GM10847 (cell line): ENCODE data around the gene PITPNM3.

Experiments used
- POLR2A ChIP-seq: IDR thresholded peaks from 2 replicates; pipeline ENCODE4 v1.6.1; 2011; ENCODE audit not compliant: insufficient read length; ENCODE audit errors: extremely low read depth

The PITPNM3 gene

DNA sequence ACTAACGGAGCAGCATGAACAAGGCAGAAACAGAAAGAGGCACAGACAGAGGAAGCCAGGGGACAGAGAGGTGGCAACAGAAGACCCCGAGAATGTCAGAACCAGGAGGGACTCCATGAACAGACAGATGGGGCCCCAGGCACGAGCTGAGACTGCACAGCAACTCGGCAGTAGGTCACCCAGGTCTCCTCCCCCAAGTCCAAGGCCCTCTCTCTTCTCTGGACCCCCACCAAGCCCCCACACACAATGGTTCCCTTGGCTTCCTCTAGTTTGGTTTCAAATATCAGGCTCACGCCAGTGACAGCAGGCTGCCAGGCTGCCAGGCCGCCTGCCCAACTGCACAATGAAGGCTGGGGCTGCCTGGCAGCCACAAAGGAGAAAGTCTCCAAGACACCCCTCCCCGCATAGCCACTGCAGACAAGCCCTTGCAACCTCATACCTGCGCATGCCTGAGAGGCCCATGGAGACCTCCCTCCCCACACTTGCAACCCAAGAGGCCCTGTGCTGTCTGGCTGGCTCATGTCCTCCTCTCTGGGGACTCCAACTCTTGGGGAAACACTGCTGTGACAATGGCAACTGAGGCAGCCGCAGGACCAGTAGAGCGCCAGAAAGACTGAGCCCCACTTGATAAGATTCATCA lies 57.3 kb downstream of the PITPNM3 start:
- TF ChIP-seq POLR2A: no peak

DNA sequence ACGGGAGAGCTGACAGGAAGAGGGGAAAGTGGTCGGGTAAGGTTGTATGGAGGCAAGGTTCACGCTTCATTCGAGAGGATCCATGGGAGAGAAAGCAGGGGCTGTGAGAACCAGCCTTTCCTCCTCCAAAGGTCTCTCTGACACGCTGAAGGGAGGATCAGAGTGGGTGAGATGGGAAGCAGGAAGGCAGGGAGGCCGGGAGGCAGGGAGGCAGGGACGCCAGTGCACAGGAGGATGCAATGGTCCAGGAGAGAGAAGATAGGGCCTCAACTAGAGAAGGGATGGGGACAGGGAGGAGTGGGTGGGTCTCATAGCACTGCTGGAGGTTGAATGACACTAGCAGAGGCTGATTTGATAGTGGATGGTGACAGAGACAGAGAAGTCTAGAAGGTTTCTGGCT lies 58.0 kb downstream of the PITPNM3 start:
- TF ChIP-seq POLR2A: no peak

DNA sequence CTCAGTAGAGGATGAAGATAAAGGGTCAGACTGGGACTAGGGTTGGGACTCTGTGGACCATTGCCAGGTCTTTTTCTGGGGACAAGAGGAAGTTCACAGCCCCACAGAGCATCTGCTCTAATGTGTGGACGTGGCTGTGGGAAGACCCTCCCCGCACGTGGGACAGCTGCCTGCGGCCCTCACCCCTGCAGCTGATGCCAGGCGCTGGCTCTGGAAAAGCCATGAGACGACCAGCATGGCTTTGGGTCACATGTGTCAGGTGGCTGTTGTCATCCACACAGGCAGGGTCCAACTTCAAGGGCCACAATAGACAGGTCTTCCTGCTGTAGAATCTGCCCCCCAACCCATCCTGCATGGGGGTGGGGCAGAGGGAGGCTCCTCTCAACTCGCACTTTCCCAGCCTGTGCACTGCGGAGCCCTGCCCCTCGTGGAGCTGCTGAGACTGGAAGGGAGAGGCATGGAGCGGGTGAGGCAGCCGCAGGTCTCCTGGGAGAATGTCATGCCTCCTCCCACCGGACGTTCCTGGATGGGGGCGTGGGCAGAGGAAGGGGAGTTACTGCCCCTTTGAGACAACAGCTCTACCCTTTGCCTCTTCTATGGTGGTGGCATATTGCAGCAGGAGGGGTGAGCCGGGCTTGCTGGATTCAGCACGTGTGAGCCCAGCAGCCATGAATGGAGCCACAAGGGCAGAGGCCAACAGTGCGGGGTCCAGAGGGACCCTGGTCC lies 58.7 kb downstream of the PITPNM3 start:
- TF ChIP-seq POLR2A: no peak

DNA sequence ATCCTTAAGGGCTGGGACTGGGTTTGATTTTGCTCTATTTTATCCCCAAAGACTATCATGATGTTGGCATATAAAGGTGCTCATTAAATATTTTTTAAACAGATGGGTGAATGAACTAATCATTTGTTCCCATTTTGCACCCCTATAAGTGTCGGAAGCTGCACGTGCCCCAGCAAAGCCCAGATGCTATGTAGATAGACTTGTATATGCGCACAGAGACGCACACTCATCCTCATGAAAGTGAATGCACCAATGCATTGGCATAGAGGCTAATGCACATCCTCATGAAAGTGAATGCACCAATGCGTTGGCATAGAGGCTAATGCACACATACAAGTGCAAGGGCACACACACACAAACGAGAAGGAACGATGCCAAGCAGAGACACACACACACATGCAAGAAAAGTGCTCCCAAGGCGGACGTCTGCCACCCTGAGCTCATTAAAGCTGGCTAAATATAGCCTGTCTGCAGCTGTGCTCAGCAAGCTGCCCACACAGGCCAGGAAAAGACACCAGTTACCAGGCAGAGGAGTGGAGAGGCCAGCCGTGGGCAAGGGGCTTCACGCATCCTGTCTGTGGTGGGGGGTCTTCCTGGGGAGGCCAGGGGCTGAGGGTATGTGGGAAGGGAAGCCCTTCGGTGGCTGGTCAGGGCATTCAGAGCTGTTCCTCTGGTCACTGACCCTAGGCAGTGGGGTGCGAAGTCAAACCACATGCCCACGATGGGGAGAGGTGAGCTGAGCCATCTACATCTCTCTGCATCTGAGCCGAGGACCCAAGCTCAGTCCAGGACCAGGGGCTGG lies 59.5 kb downstream of the PITPNM3 start:
- TF ChIP-seq POLR2A: no peak

DNA sequence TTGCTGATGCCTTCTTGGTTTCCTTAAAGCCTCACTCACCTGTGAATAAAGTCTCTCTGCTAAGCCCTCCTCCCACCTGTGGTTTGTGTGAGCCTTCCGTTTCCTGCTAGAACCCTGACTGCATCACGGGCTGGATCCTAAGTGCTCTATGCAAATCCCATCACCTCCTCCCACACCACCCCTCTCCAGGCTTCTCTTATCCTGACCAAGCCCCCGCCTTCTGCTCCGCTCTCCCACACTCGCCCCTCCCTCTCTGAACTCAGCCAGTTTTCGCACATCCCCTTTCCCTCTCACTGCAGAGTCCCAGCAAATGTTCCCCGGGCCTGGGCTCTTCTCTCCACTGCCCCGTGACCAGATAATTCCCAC lies 60.3 kb downstream of the PITPNM3 start:
- TF ChIP-seq POLR2A: no peak

DNA sequence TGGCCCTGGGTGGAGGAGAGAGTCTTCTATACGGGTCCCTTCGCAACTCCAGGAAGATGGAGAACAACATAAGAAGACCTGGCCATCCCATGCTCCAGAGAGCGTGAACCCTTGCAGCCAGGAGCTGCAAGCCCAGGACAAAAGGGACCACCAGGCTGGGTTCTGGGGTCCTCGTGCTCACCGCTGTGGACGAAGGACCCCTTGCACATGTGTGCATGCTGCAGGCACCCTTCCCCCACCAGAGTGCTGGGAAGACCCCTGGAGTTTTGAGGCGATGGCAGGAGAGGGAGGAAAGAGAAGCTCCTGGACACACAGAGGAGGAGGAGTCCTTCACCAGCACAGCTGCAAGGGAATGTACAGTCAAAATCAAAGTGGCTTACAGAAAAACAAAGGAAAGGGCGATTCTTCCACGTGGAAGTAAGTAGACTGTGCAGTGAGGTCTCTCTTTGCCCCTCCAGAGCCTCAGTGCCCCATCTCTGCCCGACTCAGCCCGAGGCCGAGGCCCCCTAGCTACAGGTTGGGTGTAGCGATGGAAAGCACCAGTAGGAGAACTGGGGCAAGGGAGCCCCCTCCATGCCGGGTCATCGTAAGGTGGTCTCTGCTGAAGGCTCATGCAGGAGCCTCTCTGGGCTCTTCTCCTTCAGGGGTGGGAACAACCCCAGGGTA lies 60.8 kb downstream of the PITPNM3 start:
- TF ChIP-seq POLR2A: no peak

DNA sequence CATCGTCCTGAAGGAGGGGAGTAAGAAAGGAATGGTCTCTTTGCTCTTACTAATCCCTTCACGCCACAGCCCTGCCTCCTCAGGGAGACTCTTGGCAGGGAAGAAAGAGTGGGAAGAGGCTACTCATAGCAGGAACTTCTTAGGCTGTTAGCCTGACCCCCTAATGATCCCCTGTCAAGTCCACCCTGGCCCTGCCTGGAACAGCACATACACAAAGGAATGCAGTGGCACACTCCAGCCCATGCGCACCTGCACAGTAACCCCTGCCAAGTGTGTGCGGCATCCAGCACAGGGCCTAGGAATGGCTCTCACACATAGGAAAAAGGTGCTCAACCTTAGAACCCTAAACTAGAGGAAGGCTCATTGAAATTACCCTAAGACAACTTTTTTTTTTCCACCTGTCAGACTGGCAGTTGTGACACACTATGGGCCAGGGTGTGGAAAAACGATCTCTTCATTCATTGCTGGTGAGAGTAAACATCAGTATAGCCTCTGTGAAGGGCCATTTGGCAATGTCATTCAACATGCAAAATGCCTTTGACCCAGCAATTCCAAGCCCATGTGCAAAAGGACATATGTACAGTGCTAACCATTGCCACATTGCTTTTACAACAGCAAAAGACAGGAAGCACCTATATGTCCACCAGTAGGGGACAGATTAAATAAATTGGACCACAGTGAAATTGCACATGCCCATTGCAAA lies 62.0 kb downstream of the PITPNM3 start:
- TF ChIP-seq POLR2A: no peak

DNA sequence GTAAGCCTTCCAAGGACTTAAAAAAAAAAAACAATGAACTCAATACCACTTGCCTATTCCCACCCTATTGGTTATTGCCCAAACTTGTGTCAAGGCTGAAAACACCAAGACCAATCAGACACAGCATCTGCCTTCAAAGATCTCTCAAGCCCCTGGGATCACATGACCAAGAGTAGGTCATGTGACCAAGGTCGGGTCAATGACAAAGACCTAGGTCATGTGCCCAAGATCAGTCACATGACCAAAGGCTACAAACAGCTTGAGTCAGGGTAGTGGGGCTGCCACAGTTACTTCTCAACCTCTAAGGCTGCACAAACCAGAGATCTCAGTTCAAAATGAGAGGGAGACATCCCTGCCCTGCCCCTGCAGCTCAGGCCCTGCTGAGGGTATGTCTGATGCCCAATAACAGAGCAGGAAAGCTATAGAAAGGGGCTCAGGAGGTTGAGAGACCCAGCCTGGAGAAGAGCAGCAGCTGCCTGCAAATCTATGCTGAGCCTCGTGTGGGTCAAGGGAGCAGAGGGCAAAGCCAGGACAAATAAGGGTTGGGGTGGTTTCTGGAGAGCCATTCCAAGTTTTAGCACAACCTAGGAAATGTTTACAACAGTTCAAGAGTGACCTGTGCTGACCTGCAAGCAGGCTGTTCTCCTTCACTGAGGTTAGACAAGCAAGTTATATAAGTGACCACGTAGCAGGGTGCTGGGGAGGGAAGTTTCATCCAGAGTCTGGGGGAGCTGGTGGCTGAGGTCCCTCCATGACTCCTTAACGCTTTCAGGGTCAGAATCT lies 63.3 kb downstream of the PITPNM3 start:
- no peak for TF ChIP-seq POLR2A

DNA sequence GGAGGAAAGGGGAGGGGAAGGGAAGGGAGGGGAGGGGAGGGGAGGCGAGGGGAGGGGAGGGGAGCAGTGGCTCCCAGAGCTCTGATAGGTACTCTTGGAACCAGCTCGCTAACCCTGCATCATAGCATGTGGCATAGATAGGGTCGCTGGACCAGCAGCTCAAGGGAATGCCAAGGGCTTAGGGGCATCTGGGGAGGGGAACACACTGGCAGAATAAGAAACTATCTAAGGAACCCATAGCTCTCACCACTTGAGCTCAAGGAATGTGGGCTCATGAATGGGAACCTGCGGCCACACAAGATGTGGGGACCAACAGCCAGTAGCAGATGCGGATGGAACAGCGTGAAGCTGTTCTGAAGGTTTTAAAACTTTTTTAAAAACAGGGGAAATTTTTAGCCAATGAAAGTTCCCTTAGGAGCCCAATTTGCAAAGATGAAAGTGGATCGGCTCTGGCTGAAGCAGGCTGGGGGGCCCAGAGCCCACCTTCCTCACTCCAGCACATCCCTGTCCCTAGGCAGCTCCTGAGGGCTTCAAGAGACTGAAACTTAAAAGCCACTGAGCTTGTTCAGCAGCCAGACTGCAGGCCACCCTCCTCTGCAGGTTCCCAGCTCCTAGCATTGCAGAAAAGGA lies 65.2 kb downstream of the PITPNM3 start:
- no peak for TF ChIP-seq POLR2A

DNA sequence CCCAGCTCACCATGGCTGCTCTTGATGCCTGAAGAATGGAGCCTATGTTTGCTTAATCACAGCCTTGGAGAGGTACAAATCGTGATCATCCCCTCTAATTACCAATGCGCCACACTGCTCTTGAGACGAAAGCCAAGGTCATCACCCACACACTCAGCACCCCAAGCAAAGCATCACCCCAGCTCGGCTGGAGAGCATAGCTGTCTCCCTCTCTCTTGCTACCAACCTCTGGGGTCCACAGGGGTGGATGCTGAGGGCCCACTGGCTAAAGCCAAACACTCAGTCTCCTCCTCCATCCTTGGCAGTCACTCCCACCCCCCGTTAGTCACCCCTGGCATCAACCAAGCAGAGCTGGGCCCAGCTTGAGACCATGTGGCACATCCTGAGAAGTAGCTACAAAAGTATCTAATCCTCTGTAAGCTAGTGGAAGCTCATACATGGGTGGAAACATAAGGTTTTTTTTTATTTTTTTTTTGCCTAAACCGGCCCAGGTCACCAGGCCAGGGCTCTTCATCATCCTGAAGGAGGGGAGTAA lies 67.3 kb downstream of the PITPNM3 start:
- TF ChIP-seq POLR2A: no peak

DNA sequence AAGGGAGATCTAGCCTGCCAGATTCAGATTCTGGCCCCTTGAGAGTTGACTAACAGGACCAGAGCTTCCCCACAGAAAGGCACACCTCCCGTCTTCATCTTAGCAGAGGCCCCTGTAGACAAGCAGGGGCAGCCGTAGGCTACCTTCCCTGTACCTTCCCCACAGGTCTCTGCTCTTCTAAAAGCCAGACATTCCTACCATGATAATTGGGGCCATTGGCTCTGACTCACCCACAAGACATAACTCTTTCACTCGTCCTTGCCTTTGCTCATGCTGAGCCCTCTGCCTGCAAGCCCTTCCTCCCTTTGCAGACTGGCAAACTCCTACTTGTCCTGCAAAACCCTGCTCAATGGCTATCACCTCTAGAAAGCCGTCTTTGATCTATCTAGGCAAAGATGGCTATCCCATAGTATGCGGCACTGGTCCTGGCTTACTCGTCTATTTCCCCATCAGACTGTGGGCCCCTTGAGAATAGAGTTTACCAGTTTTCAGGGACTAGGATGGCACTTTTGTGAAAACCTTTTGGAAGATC lies 68.3 kb downstream of the PITPNM3 start:
- TF ChIP-seq POLR2A: no peak

DNA sequence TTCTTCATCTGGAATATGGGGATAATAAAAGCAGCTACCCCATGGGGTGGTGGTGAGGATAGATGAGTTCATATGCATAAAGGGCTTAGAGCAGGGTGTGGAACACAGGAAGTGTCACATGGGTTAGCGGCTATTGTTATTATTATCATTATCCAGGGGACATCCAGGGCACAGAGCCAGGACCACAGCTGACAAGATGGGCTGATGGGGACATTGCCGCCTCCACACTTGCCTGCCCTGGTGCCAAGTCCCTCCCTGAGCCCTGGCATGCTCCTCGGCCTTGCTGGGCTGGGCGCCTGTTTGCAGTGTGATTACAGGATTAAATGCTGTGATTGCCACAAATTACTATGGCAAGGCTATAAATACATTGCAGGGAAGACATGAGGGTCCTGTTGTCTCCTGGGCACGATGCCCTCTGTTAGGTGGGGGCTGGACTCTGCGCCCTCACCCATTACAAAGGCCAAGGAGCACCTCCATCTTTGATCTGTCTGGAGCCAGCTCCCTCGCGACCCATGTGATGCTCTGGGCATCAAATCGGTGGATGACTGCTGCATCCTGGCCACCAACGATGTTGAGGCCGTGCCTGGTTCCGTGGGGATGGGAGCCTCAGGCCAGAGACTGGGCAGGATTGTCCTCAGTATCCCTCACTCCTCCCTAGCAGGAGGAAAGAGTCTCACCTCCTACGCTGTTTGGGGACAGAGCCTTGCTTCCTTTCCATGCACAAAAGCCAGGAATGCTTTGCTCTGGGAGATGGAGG lies 68.9 kb downstream of the PITPNM3 start:
- TF ChIP-seq POLR2A: no peak
